A673 (cell line): ENCODE results near the gene BHLHE23.

Experiments used
- CTCF ChIP-seq: fragments of 300-800, 200-600 bp; sonication (generic); conservative IDR thresholded peaks from 2 replicates; pipeline ENCODE4 v1.5.1; 2017; ENCODE audit warnings: low read depth, mild to moderate bottlenecking, antibody characterized with exemption, low read length, moderate library complexity, mixed read lengths
- EZH2 ChIP-seq: fragments of 200-600 bp; sonication (generic); IDR thresholded peaks from 2 replicates; pipeline ENCODE4 v1.6.1; 2017; ENCODE audit warnings: borderline replicate concordance, low read depth, mild to moderate bottlenecking, mixed read lengths, antibody characterized with exemption, low read length; ENCODE audit not compliant: poor library complexity, severe bottlenecking

GRCh38 chr20:62961310-62961783, 45.4 kb downstream of the BHLHE23 start:
- TF ChIP-seq CTCF (no peak), EZH2 (no peak)
